Measurements from ENCODE around the gene BNC2.

DNA sequence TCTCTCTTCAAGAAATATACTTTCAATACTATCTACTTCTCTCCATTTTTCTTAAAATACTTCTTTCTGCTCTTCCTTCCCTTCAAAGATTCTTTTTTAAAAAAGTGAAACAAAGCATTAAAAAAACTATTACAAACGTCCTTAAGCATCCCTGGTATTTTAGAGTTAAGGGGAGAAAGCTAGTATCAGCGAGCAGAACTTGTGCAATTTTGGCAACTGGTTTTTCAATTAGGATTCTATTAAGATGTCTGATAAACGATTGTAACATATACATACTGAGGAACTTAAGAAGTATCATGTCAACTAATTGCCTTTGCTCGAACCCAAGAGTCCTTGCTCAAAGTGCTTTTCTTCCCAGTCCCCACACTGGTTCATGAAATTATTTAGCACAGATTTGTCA lies 459.2 kb downstream of the BNC2 start:
- TF ChIP-seq, protein P1, sequence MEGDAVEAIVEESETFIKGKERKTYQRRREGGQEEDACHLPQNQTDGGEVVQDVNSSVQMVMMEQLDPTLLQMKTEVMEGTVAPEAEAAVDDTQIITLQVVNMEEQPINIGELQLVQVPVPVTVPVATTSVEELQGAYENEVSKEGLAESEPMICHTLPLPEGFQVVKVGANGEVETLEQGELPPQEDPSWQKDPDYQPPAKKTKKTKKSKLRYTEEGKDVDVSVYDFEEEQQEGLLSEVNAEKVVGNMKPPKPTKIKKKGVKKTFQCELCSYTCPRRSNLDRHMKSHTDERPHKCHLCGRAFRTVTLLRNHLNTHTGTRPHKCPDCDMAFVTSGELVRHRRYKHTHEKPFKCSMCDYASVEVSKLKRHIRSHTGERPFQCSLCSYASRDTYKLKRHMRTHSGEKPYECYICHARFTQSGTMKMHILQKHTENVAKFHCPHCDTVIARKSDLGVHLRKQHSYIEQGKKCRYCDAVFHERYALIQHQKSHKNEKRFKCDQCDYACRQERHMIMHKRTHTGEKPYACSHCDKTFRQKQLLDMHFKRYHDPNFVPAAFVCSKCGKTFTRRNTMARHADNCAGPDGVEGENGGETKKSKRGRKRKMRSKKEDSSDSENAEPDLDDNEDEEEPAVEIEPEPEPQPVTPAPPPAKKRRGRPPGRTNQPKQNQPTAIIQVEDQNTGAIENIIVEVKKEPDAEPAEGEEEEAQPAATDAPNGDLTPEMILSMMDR (conservative IDR thresholded peaks at IDR 0.05; ENCODE audit: low read depth, low read length) = no peak
- TF ChIP-seq EZH2 (IDR thresholded peaks at IDR 0.05; ENCODE audit: low read length, unreplicated experiment) = no peak
- TF ChIP-seq EZH2phosphoT487 (IDR thresholded peaks at IDR 0.05; ENCODE audit: borderline replicate concordance, low read length) = no peak
